HEK293 (cell line): ENCODE measurements around the gene SEMA4D.

Source experiments
- CTCF ChIA-PET: fragments of 350-600 bp; formaldehyde crosslinking; extraction: SDS; loops from one replicate; lab custom pipeline; 2021; ENCODE audit warnings: antibody characterized with exemption; lab: Yijun Ruan, JAX
- POLR2A ChIA-PET: fragments of 300-600 bp; formaldehyde crosslinking; extraction: SDS; loops from one replicate; lab custom pipeline; 2020; ENCODE audit warnings: antibody characterized with exemption, inconsistent platforms; lab: Yijun Ruan, JAX
- H3K27ac ChIP-seq: fragments of 200-500 bp; sonication (Bioruptor generic); 2 replicates; pipeline ENCODE4 v1.5.1; 2014; ENCODE audit warnings: low read depth, low read length, control low read depth, inconsistent platforms; ENCODE audit errors: extremely low read depth
- H3K36me3 ChIP-seq, 2 experiments: fragments of 200-500 bp in 1 of 2; sonication (Bioruptor generic) in 1 of 2; 1 replicate in 1 of 2; 2 replicates in 1 of 2; pipeline ENCODE4 v1.5.1; 2014 to 2017; ENCODE audit warnings: inconsistent platforms in 2 of 2, low read length in 2 of 2; ENCODE audit not compliant: control insufficient read depth in 2 of 2, insufficient read depth in 1 of 2
- H3K4me1 ChIP-seq: fragments of 200-500 bp; sonication (Bioruptor generic); 2 replicates; pipeline ENCODE4 v1.5.1; 2014; ENCODE audit warnings: mild to moderate bottlenecking, low read length, inconsistent platforms; ENCODE audit not compliant: control insufficient read depth, insufficient read depth
- H3K4me3 ChIP-seq: 2 replicates; pipeline ENCODE4 v1.5.1; 2011; ENCODE audit warnings: low read depth, mild to moderate bottlenecking, control low read depth, low read length, moderate library complexity
- H3K9me3 ChIP-seq: fragments of 200-500 bp; sonication (Bioruptor generic); 2 replicates; pipeline ENCODE4 v1.5.1; 2014; ENCODE audit warnings: low read depth, low read length, inconsistent platforms; ENCODE audit not compliant: control insufficient read depth, insufficient read depth
- HOXA7 ChIP-seq: sonication (generic); formaldehyde crosslinking; IDR thresholded peaks from 2 replicates; pipeline ENCODE4 v1.8.1; 2022; ENCODE audit warnings: missing genetic modification reagents, borderline replicate concordance
- KLF1 ChIP-seq: fragments of 450-650 bp; formaldehyde crosslinking; IDR thresholded peaks from 2 replicates; pipeline ENCODE4 v1.5.1; 2016; ENCODE audit warnings: missing biosample characterization, missing genetic modification characterization
- KLF9 ChIP-seq: fragments of 450-650 bp; formaldehyde crosslinking; IDR thresholded peaks from 2 replicates; pipeline ENCODE4 v1.5.1; 2016; ENCODE audit warnings: missing biosample characterization, missing genetic modification characterization, low read depth
- MZF1 ChIP-seq: fragments of 450-650 bp; formaldehyde crosslinking; IDR thresholded peaks from 2 replicates; pipeline ENCODE4 v1.5.1; 2017; ENCODE audit warnings: missing biosample characterization, missing genetic modification characterization, borderline replicate concordance
- PRDM10 ChIP-seq: fragments of 450-650 bp; formaldehyde crosslinking; IDR thresholded peaks from 2 replicates; pipeline ENCODE4 v1.5.1; 2016; ENCODE audit warnings: missing biosample characterization, missing genetic modification characterization
- REPIN1 ChIP-seq: fragments of 450-650 bp; formaldehyde crosslinking; IDR thresholded peaks from 2 replicates; pipeline ENCODE4 v1.5.1; 2017; ENCODE audit warnings: missing biosample characterization, missing genetic modification characterization, low read depth
- SCRT2 ChIP-seq: fragments of 450-650 bp; formaldehyde crosslinking; IDR thresholded peaks from 2 replicates; pipeline ENCODE4 v1.5.1; 2016; ENCODE audit warnings: missing biosample characterization, missing genetic modification characterization
- YY1 ChIP-seq: fragments of 450-650 bp; formaldehyde crosslinking; IDR thresholded peaks from 2 replicates; pipeline ENCODE4 v1.5.1; 2018; ENCODE audit warnings: missing biosample characterization, missing genetic modification characterization
- ZBTB26 ChIP-seq: fragments of 450-650 bp; formaldehyde crosslinking; optimal IDR thresholded peaks from 2 replicates; pipeline ENCODE3; 2016; ENCODE audit warnings: missing biosample characterization, mild to moderate bottlenecking, missing genetic modification characterization
- ZEB2 ChIP-seq: fragments of 450-650 bp; formaldehyde crosslinking; IDR thresholded peaks from 2 replicates; pipeline ENCODE4 v1.5.1; 2016; ENCODE audit warnings: missing biosample characterization, missing genetic modification characterization
- ZNF114 ChIP-seq: fragments of 450-650 bp; formaldehyde crosslinking; IDR thresholded peaks from 2 replicates; pipeline ENCODE4 v1.5.0; 2017; ENCODE audit warnings: missing biosample characterization, missing genetic modification characterization
- ZNF121 ChIP-seq: fragments of 450-650 bp; formaldehyde crosslinking; IDR thresholded peaks from 2 replicates; pipeline ENCODE4 v1.5.1; 2016; ENCODE audit warnings: missing biosample characterization, missing genetic modification characterization
- ZNF132 ChIP-seq: fragments of 450-650 bp; formaldehyde crosslinking; IDR thresholded peaks from 2 replicates; pipeline ENCODE4 v1.5.1; 2017; ENCODE audit warnings: missing biosample characterization, missing genetic modification characterization, borderline replicate concordance
- ZNF175 ChIP-seq: fragments of 450-650 bp; formaldehyde crosslinking; IDR thresholded peaks from 2 replicates; pipeline ENCODE4 v1.5.1; 2016; ENCODE audit warnings: missing biosample characterization, missing genetic modification characterization
- ZNF19 ChIP-seq: fragments of 450-650 bp; formaldehyde crosslinking; IDR thresholded peaks from 2 replicates; pipeline ENCODE4; 2016; ENCODE audit warnings: missing biosample characterization, missing genetic modification characterization, low read depth
- ZNF214 ChIP-seq: fragments of 450-650 bp; formaldehyde crosslinking; IDR thresholded peaks from 2 replicates; pipeline ENCODE4 v1.5.1; 2017; ENCODE audit warnings: missing biosample characterization, mild to moderate bottlenecking, missing genetic modification characterization, borderline replicate concordance
- ZNF23 ChIP-seq: fragments of 450-650 bp; formaldehyde crosslinking; IDR thresholded peaks from 2 replicates; pipeline ENCODE4 v1.5.1; 2016; ENCODE audit warnings: missing biosample characterization, missing genetic modification characterization, borderline replicate concordance
- ZNF248 ChIP-seq: fragments of 450-650 bp; formaldehyde crosslinking; IDR thresholded peaks from 2 replicates; pipeline ENCODE4 v1.5.1; 2017; ENCODE audit warnings: missing biosample characterization, missing genetic modification characterization
- ZNF292 ChIP-seq: fragments of 450-650 bp; formaldehyde crosslinking; IDR thresholded peaks from 2 replicates; pipeline ENCODE4 v1.5.1; 2016; ENCODE audit warnings: low read depth, missing biosample characterization, missing genetic modification characterization, borderline replicate concordance
- ZNF324 ChIP-seq: fragments of 450-650 bp; formaldehyde crosslinking; IDR thresholded peaks from 2 replicates; pipeline ENCODE4 v1.5.1; 2016; ENCODE audit warnings: missing biosample characterization, missing genetic modification characterization
- ZNF366 ChIP-seq: fragments of 450-650 bp; formaldehyde crosslinking; conservative IDR thresholded peaks from 2 replicates; pipeline ENCODE4 v1.5.1; 2016; ENCODE audit warnings: missing biosample characterization, missing genetic modification characterization
- ZNF501 ChIP-seq: fragments of 450-650 bp; formaldehyde crosslinking; IDR thresholded peaks from 2 replicates; pipeline ENCODE4 v1.5.1; 2016; ENCODE audit warnings: missing biosample characterization, missing genetic modification characterization
- ZNF510 ChIP-seq: fragments of 450-650 bp; formaldehyde crosslinking; IDR thresholded peaks from 2 replicates; pipeline ENCODE4 v1.5.1; 2018; ENCODE audit warnings: mild to moderate bottlenecking, missing genetic modification characterization, missing biosample characterization; ENCODE audit not compliant: insufficient replicate concordance
- ZNF521 ChIP-seq: fragments of 450-650 bp; formaldehyde crosslinking; IDR thresholded peaks from 2 replicates; pipeline ENCODE4 v1.5.1; 2017; ENCODE audit warnings: missing biosample characterization, mild to moderate bottlenecking, missing genetic modification characterization
- ZNF629 ChIP-seq: fragments of 450-650 bp; formaldehyde crosslinking; IDR thresholded peaks from 2 replicates; pipeline ENCODE4 v1.5.1; 2017; ENCODE audit warnings: missing biosample characterization, missing genetic modification characterization
- ZNF776 ChIP-seq: fragments of 450-650 bp; formaldehyde crosslinking; IDR thresholded peaks from 2 replicates; pipeline ENCODE4 v1.5.0; 2017; ENCODE audit warnings: missing biosample characterization, missing genetic modification characterization, borderline replicate concordance
- ZSCAN18 ChIP-seq: fragments of 450-650 bp; formaldehyde crosslinking; IDR thresholded peaks from 2 replicates; pipeline ENCODE4 v1.5.1; 2016; ENCODE audit warnings: missing biosample characterization, missing genetic modification characterization

SEMA4D gene

GRCh38 chr9:89339807-89340206, 158.1 kb downstream of the SEMA4D start:
- CTCF ChIA-PET, result no interaction called here
- Histone ChIP-seq H3K36me3 (peaks cover 17 to 88% of the 10 kb centered on the region in 2 experiments), H3K4me3 (no peak overlapping the region), H3K27ac (no peak overlapping the region), H3K4me1 (no peaks in the 10 kb centered on the region), H3K9me3 (no peaks in the 10 kb centered on the region)
- no peak for TF ChIP-seq ZNF121 (tag by site-specific recombination)
- no peak for TF ChIP-seq ZNF324 (tag by site-specific recombination)
- TF ChIP-seq ZBTB26 (tag by site-specific recombination), result no peak
- TF ChIP-seq ZSCAN18, result no peak
- no peak for TF ChIP-seq KLF9 (tag by site-specific recombination)
- TF ChIP-seq ZNF510 (tag by site-specific recombination), result no peak
- TF ChIP-seq ZNF19, result no peak
- TF ChIP-seq ZNF292 (tag by site-specific recombination), result no peak
- no peak for TF ChIP-seq ZEB2 (tag by site-specific recombination)
- no peak for TF ChIP-seq PRDM10 (tag by site-specific recombination)
- TF ChIP-seq ZNF501, result no peak
- TF ChIP-seq KLF1 (tag by site-specific recombination), result no peak
- TF ChIP-seq ZNF629, result no peak
- POLR2A ChIA-PET, result no interaction called here

- H3K36me3 ChIP-seq, result peaks cover 18 to 86% of the 10 kb centered on the region in 2 experiments
- CTCF ChIA-PET, result no interaction called here
Measured at GRCh38 chr9:89330513-89330912, 167.4 kb downstream of the SEMA4D start.

More at GRCh38 chr9:89330513-89330912, 167.4 kb downstream of the SEMA4D start:
- no peaks in the 10 kb centered on the region for H3K4me1 ChIP-seq
- no peak for TF ChIP-seq ZNF132 (tag by site-specific recombination)
- no peak for TF ChIP-seq ZNF248 (tag by site-specific recombination)
- TF ChIP-seq ZNF366 (tag by site-specific recombination), result no peak
- no peak for TF ChIP-seq ZNF776
- no peak for TF ChIP-seq YY1
- no peak for TF ChIP-seq ZNF23 (tag by site-specific recombination)
- TF ChIP-seq HOXA7 (CRISPR knock-in tag), result no peak
- TF ChIP-seq ZNF121 (tag by site-specific recombination), result no peak
- TF ChIP-seq ZNF19, result no peak
- no peak for TF ChIP-seq ZNF521 (tag by site-specific recombination)
- no peak for TF ChIP-seq ZNF114
- no peak for TF ChIP-seq MZF1 (tag by site-specific recombination)
- TF ChIP-seq REPIN1 (tag by site-specific recombination), result no peak
- no peak for TF ChIP-seq ZNF175 (tag by site-specific recombination)
- no peak for TF ChIP-seq ZNF214 (tag by site-specific recombination)
- no peak for TF ChIP-seq SCRT2 (tag by site-specific recombination)
- TF ChIP-seq, all 188 proteins: peak for 0
- POLR2A ChIA-PET, result no interaction called here
- Histone ChIP-seq H3K9me3 (no peaks in the 10 kb centered on the region), H3K27ac (no peak overlapping the region), H3K4me3 (no peak overlapping the region)
